Activated CD8-positive, alpha-beta T cell treated with anti-CD3 and anti-CD28 coated beads, Interleukin-2, amount 10 ng/mL, durations not matched to agents 7 days and 5 days (primary cell): ENCODE data around the gene NFE2L1. TPM values are rescaled to one million over a fixed set of nuclear protein-coding genes. Genes with fewer than 3 reads are reported as not detected.
A peak's percentile ranks its signal among the peaks of the same experiment; 100 is the strongest.

Experiments
- ATAC-seq: fragments of 150-1000 bp; cut with Tn5 transposase; one replicate; pipeline ENCODE4 v1.10.0; 2021; ENCODE audit warnings: moderate library complexity
- CTCF ChIA-PET: fragments of 350-600 bp; sonication (Branson Sonifier 250); formaldehyde crosslinking; loops from one replicate; lab custom pipeline; 2021; ENCODE audit warnings: antibody characterized with exemption; lab: Charles Lee
- POLR2A ChIA-PET: fragments of 350-600 bp; sonication (Branson Sonifier 250); formaldehyde crosslinking; loops from one replicate; lab custom pipeline; 2021; ENCODE audit warnings: antibody characterized with exemption; lab: Charles Lee
- DNase-seq: peaks from one replicate; pipeline ENCODE4 v3.0.0-alpha.2; 2020
- H3K27ac Mint-ChIP-seq: one replicate; pipeline ENCODE4 v1.8.0; 2021; ENCODE audit warnings: mild to moderate bottlenecking, mixed read lengths
- H3K27me3 Mint-ChIP-seq: one replicate; pipeline ENCODE4 v1.8.0; 2021; ENCODE audit warnings: low read depth, mixed read lengths
- H3K36me3 Mint-ChIP-seq: one replicate; pipeline ENCODE4 v1.8.0; 2021; ENCODE audit warnings: low read depth, mixed read lengths
- H3K4me1 Mint-ChIP-seq: one replicate; pipeline ENCODE4 v1.8.0; 2021; ENCODE audit warnings: low read depth, mixed read lengths
- H3K4me3 Mint-ChIP-seq: one replicate; pipeline ENCODE4 v1.8.0; 2021; ENCODE audit warnings: mild to moderate bottlenecking, mixed read lengths
- H3K9me3 Mint-ChIP-seq: one replicate; pipeline ENCODE4 v1.8.0; 2022; ENCODE audit warnings: mixed read lengths; ENCODE audit not compliant: insufficient read depth
- total RNA-seq, 2 experiments: library from RNA; stranded (reverse); gene quantifications; one replicate each; pipeline ENCODE4 v1.2.3, GENCODE V29; 2021

The NFE2L1 gene
- total RNA-seq, 2 experiments from 2014 or later: 44.1 to 50.7 TPM

GRCh38 chr17:48100591-48101011, 52.4 kb downstream of the NFE2L1 start:
- DNase-seq (no peak), ATAC-seq (no peak)
- ChIA-PET POLR2A (interaction anchor here (0.7 to 1.7 kb wide), 5 partner anchors 12 to 53 kb away, joined by 3 to 7 read pairs (median 3); partner anchors contain the start of gene NFE2L1), CTCF (interaction anchor here (0.8 to 8.2 kb wide), 6 partner anchors 10 to 32 kb away, joined by 3 to 89 read pairs (median 5); no protein-coding TSS in a partner anchor)
- H3K36me3 Mint-ChIP-seq: peaks cover 17% of the 10 kb centered on the region
- H3K27me3 Mint-ChIP-seq: no peaks in the 10 kb centered on the region
- H3K4me1 Mint-ChIP-seq: peaks cover 54% of the 10 kb centered on the region
- peak overlapping the region; percentile 99 for H3K4me3 Mint-ChIP-seq
- H3K27ac Mint-ChIP-seq: peak overlapping the region; percentile 88
- H3K9me3 Mint-ChIP-seq: peaks cover 13% of the 10 kb centered on the region

- Mint-ChIP-seq H3K4me1 (peaks cover 52% of the 10 kb centered on the region), H3K9me3 (peaks cover 13% of the 10 kb centered on the region), H3K27ac (peak within 1 kb of the TSS; percentile 88), H3K36me3 (peaks cover 16% of the 10 kb centered on the region), H3K4me3 (peak within 1 kb of the TSS; percentile 99), H3K27me3 (no peaks in the 10 kb centered on the region)
- ChIA-PET POLR2A (interaction anchor here (0.7 to 1.7 kb wide), 5 partner anchors 11 to 53 kb away, joined by 3 to 7 read pairs (median 3); partner anchors contain the start of gene NFE2L1), CTCF (interaction anchor here (0.8 to 8.2 kb wide), 6 partner anchors 11 to 33 kb away, joined by 3 to 89 read pairs (median 5); no protein-coding TSS in a partner anchor)
- peak; percentile 96 for ATAC-seq
- DNase-seq: peak; percentile 96
Observed at GRCh38 chr17:48101012-48101720, 53.0 kb downstream of the NFE2L1 start, which contains the start of gene CBX1. Gene CBX1 (minus strand): TSS chr17:48101478. CDS start chr17:48077004, 24,474 bp downstream.

GRCh38 chr17:48102043-48102750, 54.0 kb downstream of the NFE2L1 start:
- Mint-ChIP-seq H3K4me3 (peak overlapping the region; percentile 99), H3K4me1 (peaks cover 58% of the 10 kb centered on the region), H3K36me3 (peaks cover 16% of the 10 kb centered on the region), H3K27me3 (no peaks in the 10 kb centered on the region), H3K9me3 (peaks cover 13% of the 10 kb centered on the region), H3K27ac (peak overlapping the region; percentile 80)
- ChIA-PET POLR2A (interaction anchor here (1.7 kb wide), 1 partner anchor 10 kb away, joined by 7 read pairs; no protein-coding TSS in a partner anchor), CTCF (interaction anchor here (1.0 to 8.2 kb wide), 3 partner anchors 10 to 22 kb away, joined by 3 to 89 read pairs (median 8); no protein-coding TSS in a partner anchor)
- no peak for DNase-seq
- no peak for ATAC-seq

DNA sequence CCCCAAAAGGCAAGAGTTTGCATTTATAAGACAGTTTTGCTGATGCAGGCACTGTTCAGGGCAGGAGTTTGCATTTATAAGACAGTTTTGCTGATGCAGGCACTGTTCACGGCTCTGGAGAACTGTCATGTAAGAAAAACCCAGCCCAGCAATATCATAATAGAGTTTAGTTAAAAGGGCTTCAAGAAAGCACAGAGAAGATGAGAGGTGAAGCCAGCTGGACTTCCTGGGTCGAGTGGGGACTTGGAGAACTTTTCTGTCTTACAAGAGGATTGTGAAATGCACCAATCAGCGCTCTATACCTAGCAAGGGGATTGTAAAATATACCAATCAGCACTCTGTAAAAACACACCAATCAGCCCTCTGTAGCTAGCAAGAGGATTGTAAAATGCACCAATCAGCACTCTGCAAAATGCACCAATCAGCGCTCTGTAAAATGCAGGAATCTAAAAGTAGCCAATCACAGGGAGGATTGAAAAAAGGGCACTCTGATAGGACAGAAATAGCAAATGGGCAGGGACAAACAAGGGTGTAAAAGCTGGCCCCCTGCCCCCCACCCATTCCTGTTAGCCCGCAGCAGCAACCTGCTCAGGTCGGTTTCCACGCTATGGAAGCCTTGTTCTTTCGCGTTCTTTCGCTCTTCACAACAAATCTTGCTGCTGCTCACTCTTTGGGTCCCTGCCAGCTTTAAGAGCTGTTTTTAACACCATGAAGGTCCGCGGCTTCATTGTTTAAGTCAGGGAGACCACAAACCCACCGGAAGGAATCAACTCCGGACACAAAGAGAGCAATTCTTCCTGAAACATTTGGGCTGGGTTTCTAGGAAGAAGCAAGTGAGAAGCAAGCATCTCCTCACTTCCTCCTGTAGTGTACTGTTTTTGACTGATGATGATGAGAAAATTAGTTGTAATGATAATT, 54.9 kb downstream of the NFE2L1 start:
- Mint-ChIP-seq H3K27ac (peak overlapping the region; percentile 82), H3K27me3 (no peaks in the 10 kb centered on the region), H3K4me3 (peak overlapping the region; percentile 60), H3K4me1 (peaks cover 57% of the 10 kb centered on the region), H3K9me3 (peaks cover 13% of the 10 kb centered on the region), H3K36me3 (peaks cover 16% of the 10 kb centered on the region)
- POLR2A ChIA-PET: interaction anchor here (1.0 to 1.3 kb wide), 2 partner anchors 9 to 67 kb away, joined by 3 to 4 read pairs; no protein-coding TSS in a partner anchor
- CTCF ChIA-PET: interaction anchor here (0.6 to 1.0 kb wide), 3 partner anchors 23 to 29 kb away, joined by 3 read pairs; no protein-coding TSS in a partner anchor
- ATAC-seq (no peak), DNase-seq (peak; percentile 67)

DNA sequence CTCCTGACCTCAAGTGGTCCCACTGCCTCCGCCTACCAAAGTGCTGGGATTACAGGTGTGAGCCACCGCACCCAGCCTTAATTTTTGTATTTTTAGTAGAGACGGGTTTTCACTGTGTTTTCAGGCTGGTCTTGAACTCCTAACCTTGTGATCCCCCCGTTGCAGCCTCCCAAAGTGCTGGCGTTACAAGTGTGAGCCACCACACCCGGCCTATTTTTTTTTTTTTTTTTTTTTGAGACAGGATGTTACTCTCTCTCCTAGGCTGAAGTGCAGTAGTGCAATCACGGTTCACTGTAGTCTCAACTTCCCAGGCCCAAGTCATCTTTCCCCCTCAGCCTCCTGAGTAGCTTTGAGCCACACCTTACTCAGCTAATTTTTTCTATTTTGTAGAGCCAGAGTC, 56.3 kb downstream of the NFE2L1 start:
- POLR2A ChIA-PET: no interaction called here
- peak overlapping the region; percentile 19 for H3K27ac Mint-ChIP-seq
- no peaks in the 10 kb centered on the region for H3K27me3 Mint-ChIP-seq
- CTCF ChIA-PET: interaction anchor here (0.8 to 1.1 kb wide), 2 partner anchors 9 to 24 kb away, joined by 3 to 4 read pairs; no protein-coding TSS in a partner anchor
- H3K4me3 Mint-ChIP-seq: peak overlapping the region; percentile 0
- peaks cover 16% of the 10 kb centered on the region for H3K36me3 Mint-ChIP-seq
- peaks cover 13% of the 10 kb centered on the region for H3K9me3 Mint-ChIP-seq
- DNase-seq (no peak), ATAC-seq (no peak)
- H3K4me1 Mint-ChIP-seq: peaks cover 62% of the 10 kb centered on the region

GRCh38 chr17:48106802-48107136, 58.6 kb downstream of the NFE2L1 start:
- CTCF ChIA-PET: interaction anchor here (0.7 to 4.0 kb wide), 9 partner anchors 10 to 245 kb away, joined by 3 to 33 read pairs (median 3); partner anchors contain the start of gene CDK5RAP3
- Mint-ChIP-seq H3K4me3 (peak overlapping the region; percentile 99), H3K36me3 (peaks cover 23% of the 10 kb centered on the region), H3K27ac (peak overlapping the region; percentile 98), H3K9me3 (peaks cover 13% of the 10 kb centered on the region), H3K4me1 (peaks cover 66% of the 10 kb centered on the region), H3K27me3 (no peaks in the 10 kb centered on the region)
- ATAC-seq: no peak
- no peak for DNase-seq
- POLR2A ChIA-PET: interaction anchor here (0.7 to 4.0 kb wide), 4 partner anchors 10 to 481 kb away, joined by 3 to 17 read pairs (median 8); partner anchors contain the start of gene NFE2L1

- H3K4me3 Mint-ChIP-seq: peak within 1 kb of the TSS; percentile 99
- peak within 1 kb of the TSS; percentile 98 for H3K27ac Mint-ChIP-seq
- ChIA-PET POLR2A (interaction anchor here (0.6 to 4.0 kb wide), 8 partner anchors 10 to 517 kb away, joined by 3 to 17 read pairs (median 4); partner anchors contain the start of gene NFE2L1), CTCF (interaction anchor here (0.7 to 4.0 kb wide), 17 partner anchors 8 to 245 kb away, joined by 3 to 33 read pairs (median 4); partner anchors contain the start of gene CDK5RAP3)
- peak; percentile 94 for DNase-seq
- peaks cover 29% of the 10 kb centered on the region for H3K36me3 Mint-ChIP-seq
- H3K27me3 Mint-ChIP-seq: no peaks in the 10 kb centered on the region
- peaks cover 12% of the 10 kb centered on the region for H3K9me3 Mint-ChIP-seq
- peak; percentile 95 for ATAC-seq
- peaks cover 67% of the 10 kb centered on the region for H3K4me1 Mint-ChIP-seq
Observed at GRCh38 chr17:48107137-48108055, 59.2 kb downstream of the NFE2L1 start, which contains the start of gene SNX11. Gene SNX11 (plus strand): TSS chr17:48107766. CDS start chr17:48112044, 4,278 bp downstream.

- Mint-ChIP-seq H3K36me3 (peaks cover 33% of the 10 kb centered on the region), H3K4me3 (no peak overlapping the region), H3K27ac (peak overlapping the region; percentile 0), H3K4me1 (peaks cover 57% of the 10 kb centered on the region), H3K27me3 (no peaks in the 10 kb centered on the region), H3K9me3 (no peaks in the 10 kb centered on the region)
- ChIA-PET POLR2A (no interaction called here), CTCF (interaction anchor here (3.5 to 3.7 kb wide), 2 partner anchors 13 to 84 kb away, joined by 24 to 25 read pairs; no protein-coding TSS in a partner anchor)
- DNase-seq (no peak), ATAC-seq (no peak)
Observed at GRCh38 chr17:48110761-48111160, 62.6 kb downstream of the NFE2L1 start.
